GM12873 (cell line): ENCODE data around the gene MPDZ.

Source experiments
- TF ChIP-seq, protein P1 (sequence below): IDR thresholded peaks from 2 replicates; pipeline ENCODE4 v1.5.1; 2012; ENCODE audit warnings: low read depth, mild to moderate bottlenecking, moderate library complexity, low read length, control low read depth; ENCODE audit not compliant: insufficient read depth; ENCODE audit errors: missing control alignments

The MPDZ gene

DNA sequence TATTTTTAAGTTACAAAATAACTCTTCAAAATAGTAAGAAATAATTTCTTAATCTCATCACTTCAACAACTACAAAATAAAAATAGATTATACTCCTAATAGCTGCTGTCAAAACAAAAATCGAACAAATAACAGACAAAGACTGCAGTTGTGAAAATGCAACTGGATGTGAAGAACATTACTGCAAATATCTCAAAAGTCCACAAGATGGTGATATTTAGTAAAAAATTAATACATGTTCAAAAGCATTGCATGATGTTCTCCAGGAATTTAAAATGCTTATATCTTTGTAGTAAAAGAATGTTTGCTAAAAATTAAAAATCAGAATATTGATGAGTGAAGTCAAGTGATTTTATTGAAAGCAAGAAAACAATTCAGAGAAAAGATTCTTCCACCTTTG, 66.2 kb downstream of the MPDZ start:
- TF ChIP-seq, protein P1, sequence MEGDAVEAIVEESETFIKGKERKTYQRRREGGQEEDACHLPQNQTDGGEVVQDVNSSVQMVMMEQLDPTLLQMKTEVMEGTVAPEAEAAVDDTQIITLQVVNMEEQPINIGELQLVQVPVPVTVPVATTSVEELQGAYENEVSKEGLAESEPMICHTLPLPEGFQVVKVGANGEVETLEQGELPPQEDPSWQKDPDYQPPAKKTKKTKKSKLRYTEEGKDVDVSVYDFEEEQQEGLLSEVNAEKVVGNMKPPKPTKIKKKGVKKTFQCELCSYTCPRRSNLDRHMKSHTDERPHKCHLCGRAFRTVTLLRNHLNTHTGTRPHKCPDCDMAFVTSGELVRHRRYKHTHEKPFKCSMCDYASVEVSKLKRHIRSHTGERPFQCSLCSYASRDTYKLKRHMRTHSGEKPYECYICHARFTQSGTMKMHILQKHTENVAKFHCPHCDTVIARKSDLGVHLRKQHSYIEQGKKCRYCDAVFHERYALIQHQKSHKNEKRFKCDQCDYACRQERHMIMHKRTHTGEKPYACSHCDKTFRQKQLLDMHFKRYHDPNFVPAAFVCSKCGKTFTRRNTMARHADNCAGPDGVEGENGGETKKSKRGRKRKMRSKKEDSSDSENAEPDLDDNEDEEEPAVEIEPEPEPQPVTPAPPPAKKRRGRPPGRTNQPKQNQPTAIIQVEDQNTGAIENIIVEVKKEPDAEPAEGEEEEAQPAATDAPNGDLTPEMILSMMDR = no peak

DNA sequence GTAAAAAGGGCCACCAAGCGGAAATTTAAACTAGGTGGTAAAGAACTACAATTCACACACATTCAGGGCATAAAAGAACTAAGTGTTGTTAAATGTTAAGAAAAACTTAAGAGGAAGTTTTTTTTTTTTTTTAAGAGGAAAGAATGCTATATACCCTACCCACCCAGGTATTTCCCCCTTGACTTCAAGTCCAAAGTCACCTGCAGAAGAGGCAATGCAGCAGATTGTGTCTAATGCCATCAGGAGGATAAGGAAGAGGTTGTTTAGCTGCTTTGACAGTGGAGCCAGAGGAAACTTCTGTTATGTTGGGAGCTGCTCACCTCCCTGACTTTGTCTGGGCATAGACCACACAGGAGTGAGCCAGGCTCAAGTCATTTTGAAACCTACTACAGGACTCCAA, 69.2 kb downstream of the MPDZ start:
- TF ChIP-seq, protein P1 = no peak

DNA sequence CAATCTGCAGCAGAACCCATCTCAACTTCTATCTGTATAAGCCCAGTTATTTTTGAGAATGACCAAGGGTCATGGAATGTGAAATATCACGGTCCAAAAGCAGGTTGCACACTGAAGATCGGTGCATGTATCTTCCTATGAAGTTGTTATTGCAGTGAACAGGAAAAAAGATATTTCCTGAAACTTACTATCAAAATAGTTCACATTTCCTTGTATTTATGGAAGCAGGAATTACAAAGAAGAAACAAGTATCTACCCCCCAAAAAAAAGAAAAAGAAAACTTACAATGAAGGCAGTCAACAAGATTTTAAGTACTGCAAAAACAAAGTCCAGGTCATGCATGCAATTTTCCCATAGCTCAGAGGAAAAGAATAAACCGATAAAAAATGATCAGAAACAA, 70.0 kb downstream of the MPDZ start:
- TF ChIP-seq, protein P1 = no peak

DNA sequence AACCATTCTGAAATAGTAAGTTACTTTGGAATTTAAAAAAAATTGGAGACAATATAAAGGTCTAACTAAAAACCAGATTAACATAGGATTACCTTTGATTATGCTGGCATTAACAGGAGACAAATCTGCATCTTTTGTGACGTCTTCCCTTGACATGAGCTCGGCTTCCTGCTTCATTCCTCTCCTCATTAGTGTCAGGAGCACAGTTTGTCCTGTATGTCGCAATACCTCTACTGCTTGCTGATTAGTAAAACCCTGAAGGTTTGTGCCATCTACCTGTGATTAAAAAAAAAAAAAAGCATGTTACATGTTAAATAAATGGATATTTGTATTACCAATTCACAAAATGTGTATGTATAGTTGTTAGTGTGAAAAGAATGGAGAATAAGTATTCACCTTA, 73.7 kb downstream of the MPDZ start:
- TF ChIP-seq, protein P1 = no peak

DNA sequence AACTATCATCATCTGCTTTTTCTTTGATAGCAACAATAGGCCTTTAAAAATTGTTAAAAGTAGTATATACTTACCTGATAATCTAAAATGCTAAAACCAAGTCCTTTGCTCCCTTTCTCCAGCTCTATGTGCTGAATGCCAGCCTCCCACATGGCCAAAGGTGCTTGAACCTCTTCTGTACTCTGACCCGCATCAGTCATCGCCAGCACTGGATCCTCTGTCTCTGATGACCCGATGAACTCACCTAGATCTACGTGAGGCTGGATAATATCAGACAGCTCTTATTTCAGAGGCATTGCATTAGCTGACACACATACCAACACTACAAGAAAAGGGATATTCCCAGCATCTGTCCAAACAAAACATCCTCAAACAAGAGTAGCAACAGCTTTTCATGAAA, 89.5 kb downstream of the MPDZ start:
- TF ChIP-seq, protein P1 = no peak

DNA sequence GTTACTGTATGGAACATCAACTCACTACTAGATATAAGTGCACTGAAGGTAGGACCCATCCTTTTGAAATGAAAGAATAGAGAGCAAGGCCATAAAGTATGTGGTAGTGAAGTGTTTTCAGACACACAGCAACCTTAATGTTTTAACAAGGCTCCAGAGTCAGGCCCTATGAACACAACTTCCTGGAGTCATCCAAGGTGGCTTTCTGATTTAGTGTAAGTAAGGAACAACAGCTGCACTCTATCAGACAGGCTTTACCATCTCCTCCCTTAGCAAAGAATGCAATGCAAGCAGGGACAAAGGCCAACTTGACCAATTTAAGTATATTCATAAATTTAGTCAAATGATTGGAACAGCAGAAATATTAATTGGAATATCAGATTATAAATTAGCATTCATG, 90.1 kb downstream of the MPDZ start:
- TF ChIP-seq, protein P1 = no peak

DNA sequence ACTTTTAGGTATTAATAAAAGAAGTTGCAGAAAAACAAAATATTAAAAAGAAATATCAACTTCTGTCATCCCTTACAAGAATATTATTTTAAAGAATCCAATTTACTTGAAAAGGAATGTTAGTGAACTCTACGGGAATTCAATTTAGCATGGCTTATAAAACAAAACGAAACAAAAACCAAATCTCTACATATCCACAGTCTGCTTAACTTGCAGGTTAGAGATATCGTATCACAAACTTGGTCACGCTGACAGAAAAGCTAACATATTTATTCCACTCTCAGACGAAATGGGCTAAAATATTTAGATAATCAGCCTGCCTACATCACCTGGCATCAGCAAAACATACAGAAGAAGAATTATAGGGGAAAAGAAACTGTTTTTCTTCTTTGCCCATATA, 92.7 kb downstream of the MPDZ start:
- TF ChIP-seq, protein P1 = no peak
